Measurements from ENCODE around the gene ZNF521. TPM values are rescaled to one million over a fixed set of nuclear protein-coding genes. Genes with fewer than 3 reads are reported as not detected.

Gene ZNF521
- total and polyA plus RNA-seq, 2 experiments from 2014 or later, result 3.1 to 9.2 TPM

- TF ChIP-seq, protein P1, sequence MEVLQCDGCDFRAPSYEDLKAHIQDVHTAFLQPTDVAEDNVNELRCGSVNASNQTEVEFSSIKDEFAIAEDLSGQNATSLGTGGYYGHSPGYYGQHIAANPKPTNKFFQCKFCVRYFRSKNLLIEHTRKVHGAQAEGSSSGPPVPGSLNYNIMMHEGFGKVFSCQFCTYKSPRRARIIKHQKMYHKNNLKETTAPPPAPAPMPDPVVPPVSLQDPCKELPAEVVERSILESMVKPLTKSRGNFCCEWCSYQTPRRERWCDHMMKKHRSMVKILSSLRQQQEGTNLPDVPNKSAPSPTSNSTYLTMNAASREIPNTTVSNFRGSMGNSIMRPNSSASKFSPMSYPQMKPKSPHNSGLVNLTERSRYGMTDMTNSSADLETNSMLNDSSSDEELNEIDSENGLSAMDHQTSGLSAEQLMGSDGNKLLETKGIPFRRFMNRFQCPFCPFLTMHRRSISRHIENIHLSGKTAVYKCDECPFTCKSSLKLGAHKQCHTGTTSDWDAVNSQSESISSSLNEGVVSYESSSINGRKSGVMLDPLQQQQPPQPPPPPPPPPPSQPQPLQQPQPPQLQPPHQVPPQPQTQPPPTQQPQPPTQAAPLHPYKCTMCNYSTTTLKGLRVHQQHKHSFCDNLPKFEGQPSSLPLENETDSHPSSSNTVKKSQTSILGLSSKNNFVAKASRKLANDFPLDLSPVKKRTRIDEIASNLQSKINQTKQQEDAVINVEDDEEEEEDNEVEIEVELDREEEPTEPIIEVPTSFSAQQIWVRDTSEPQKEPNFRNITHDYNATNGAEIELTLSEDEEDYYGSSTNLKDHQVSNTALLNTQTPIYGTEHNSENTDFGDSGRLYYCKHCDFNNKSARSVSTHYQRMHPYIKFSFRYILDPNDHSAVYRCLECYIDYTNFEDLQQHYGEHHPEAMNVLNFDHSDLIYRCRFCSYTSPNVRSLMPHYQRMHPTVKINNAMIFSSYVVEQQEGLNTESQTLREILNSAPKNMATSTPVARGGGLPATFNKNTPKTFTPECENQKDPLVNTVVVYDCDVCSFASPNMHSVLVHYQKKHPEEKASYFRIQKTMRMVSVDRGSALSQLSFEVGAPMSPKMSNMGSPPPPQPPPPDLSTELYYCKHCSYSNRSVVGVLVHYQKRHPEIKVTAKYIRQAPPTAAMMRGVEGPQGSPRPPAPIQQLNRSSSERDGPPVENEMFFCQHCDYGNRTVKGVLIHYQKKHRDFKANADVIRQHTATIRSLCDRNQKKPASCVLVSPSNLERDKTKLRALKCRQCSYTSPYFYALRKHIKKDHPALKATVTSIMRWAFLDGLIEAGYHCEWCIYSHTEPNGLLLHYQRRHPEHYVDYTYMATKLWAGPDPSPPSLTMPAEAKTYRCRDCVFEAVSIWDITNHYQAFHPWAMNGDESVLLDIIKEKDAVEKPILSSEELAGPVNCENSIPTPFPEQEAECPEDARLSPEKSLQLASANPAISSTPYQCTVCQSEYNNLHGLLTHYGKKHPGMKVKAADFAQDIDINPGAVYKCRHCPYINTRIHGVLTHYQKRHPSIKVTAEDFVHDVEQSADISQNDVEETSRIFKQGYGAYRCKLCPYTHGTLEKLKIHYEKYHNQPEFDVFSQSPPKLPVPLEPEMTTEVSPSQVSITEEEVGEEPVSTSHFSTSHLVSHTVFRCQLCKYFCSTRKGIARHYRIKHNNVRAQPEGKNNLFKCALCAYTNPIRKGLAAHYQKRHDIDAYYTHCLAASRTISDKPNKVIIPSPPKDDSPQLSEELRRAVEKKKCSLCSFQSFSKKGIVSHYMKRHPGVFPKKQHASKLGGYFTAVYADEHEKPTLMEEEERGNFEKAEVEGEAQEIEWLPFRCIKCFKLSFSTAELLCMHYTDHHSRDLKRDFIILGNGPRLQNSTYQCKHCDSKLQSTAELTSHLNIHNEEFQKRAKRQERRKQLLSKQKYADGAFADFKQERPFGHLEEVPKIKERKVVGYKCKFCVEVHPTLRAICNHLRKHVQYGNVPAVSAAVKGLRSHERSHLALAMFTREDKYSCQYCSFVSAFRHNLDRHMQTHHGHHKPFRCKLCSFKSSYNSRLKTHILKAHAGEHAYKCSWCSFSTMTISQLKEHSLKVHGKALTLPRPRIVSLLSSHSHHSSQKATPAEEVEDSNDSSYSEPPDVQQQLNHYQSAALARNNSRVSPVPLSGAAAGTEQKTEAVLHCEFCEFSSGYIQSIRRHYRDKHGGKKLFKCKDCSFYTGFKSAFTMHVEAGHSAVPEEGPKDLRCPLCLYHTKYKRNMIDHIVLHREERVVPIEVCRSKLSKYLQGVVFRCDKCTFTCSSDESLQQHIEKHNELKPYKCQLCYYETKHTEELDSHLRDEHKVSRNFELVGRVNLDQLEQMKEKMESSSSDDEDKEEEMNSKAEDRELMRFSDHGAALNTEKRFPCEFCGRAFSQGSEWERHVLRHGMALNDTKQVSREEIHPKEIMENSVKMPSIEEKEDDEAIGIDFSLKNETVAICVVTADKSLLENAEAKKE (CRISPR knock-in tag; IDR thresholded peaks at IDR 0.05), result no peak
- no peak for TF ChIP-seq STAT1 (IDR thresholded peaks at IDR 0.05; ENCODE audit: unreplicated experiment)
- TF ChIP-seq POLR2AphosphoS5 (IDR thresholded peaks at IDR 0.05; ENCODE audit: low read depth), result no peak
- TF ChIP-seq CREB1 (CRISPR knock-in tag; IDR thresholded peaks at IDR 0.05; ENCODE audit: low read depth), result no peak
- no peak for TF ChIP-seq EZH2 (IDR thresholded peaks at IDR 0.05; ENCODE audit: low read depth, unreplicated experiment)
- no peak for TF ChIP-seq ZNF114 (CRISPR knock-in tag; IDR thresholded peaks at IDR 0.05)
- TF ChIP-seq, protein P2, sequence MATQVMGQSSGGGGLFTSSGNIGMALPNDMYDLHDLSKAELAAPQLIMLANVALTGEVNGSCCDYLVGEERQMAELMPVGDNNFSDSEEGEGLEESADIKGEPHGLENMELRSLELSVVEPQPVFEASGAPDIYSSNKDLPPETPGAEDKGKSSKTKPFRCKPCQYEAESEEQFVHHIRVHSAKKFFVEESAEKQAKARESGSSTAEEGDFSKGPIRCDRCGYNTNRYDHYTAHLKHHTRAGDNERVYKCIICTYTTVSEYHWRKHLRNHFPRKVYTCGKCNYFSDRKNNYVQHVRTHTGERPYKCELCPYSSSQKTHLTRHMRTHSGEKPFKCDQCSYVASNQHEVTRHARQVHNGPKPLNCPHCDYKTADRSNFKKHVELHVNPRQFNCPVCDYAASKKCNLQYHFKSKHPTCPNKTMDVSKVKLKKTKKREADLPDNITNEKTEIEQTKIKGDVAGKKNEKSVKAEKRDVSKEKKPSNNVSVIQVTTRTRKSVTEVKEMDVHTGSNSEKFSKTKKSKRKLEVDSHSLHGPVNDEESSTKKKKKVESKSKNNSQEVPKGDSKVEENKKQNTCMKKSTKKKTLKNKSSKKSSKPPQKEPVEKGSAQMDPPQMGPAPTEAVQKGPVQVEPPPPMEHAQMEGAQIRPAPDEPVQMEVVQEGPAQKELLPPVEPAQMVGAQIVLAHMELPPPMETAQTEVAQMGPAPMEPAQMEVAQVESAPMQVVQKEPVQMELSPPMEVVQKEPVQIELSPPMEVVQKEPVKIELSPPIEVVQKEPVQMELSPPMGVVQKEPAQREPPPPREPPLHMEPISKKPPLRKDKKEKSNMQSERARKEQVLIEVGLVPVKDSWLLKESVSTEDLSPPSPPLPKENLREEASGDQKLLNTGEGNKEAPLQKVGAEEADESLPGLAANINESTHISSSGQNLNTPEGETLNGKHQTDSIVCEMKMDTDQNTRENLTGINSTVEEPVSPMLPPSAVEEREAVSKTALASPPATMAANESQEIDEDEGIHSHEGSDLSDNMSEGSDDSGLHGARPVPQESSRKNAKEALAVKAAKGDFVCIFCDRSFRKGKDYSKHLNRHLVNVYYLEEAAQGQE (IDR thresholded peaks at IDR 0.05; ENCODE audit: unreplicated experiment), result no peak
- no peak for TF ChIP-seq JUNB (IDR thresholded peaks at IDR 0.05; ENCODE audit: unreplicated experiment)
Observed at GRCh38 chr18:25166113-25166512, 185.9 kb downstream of the ZNF521 start (continued).

Measured in GM23338 (cell line).